ENCODE results near the gene ETFA.
A peak's percentile ranks its signal among the peaks of the same experiment; 100 is the strongest.
"Not testable (repeated sequence)": the region's sequence is repeated elsewhere in the genome, so short reads cannot be mapped to it uniquely, and the experiment has no call there.

Gene ETFA

DNA sequence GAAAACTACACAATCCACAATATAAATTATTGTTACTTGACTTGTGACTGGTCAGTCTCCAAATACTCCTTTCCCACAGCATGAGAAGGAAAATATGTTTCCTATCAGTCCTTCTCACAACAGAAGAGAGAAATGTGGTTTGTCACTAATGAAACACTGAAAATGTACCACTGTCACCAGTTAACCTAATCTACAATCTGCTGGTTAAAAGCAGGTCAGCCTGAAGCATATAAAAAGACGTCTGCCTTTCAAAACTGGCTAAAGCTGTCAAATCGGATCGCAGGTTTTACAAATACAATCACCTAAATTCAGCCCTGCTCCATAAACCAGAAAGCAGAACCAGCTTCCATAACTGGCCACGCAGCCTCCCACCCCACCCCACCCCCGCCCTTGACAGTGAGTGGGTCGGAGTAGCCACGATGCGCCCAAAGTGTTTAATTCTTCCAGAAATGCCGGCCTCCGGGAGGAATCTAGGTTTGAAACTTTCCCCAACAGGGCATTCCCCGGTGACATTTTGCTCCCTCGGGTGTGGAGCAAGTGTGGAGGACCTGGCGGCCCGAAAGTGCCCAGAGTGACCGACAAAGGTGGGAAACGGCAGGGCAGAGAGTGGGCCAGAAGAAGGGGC lies 682 bp downstream of the ETFA start:
- POLR2A ChIA-PET = no interaction called here

DNA sequence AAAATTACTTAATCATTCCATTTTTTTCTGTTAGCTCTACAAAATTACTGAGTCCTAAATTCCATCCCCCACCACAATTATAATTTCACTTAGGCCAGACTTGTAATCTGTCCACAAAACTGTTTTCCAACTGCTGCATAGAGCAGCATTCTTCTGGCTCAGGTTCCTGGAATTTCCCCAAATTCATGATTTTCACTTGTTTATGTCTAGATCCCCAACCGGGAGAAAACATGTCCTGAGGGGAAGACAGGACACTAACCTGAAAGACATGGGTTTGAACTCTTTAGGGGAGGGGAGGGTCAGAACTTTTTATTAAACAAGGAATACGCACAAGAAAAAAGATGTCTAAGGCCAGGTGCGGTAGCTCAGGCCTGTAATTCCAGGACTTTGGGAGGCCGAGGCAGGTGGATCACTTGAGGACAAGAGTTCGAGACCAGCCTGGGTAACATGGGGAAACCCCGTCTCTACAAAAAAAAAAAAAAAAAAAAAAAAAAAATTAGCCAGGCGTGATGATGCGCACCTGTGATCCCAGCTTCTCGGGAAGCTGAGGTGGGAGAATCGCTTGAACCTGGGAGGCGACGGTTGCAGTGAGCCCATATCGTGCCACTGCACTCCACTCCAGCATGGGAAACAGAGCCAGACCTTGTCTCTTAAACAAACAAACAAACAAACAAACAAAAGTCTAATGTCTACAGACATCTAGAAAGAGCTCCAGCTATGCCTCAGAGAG lies 1.5 kb downstream of the ETFA start:
- DNase-seq = no peak
- H3K27me3 ChIP-seq (replicated peaks in 2 of 5; ENCODE audit: control insufficient read depth in 4 of 5, insufficient read depth in 5 of 5, low read length in 4 of 5) = no peaks in the 10 kb centered on the region
- WGBS (ENCODE audit: insufficient coverage) = 100% methylated on average over 4 of the region's 13 CpGs
- H3K27ac ChIP-seq (ENCODE audit: insufficient read depth in 1 of 2, low read depth in 1 of 2, low read length in 2 of 2, poor library complexity in 1 of 2, severe bottlenecking in 2 of 2) = peak overlapping the region in 1 of 2 experiments; percentile 92
- no peaks in the 10 kb centered on the region for H3K36me3 ChIP-seq (ENCODE audit: control insufficient read depth in 4 of 4, insufficient read depth in 4 of 4, low read length in 3 of 4)
- ChIA-PET POLR2A (no interaction called here), CTCF (interaction anchor here (0.6 to 1.6 kb wide), 2 partner anchors 21 to 45 kb away, joined by 3 to 5 read pairs; no protein-coding TSS in a partner anchor)
- H3K4me3 ChIP-seq (ENCODE audit: control insufficient read depth in 1 of 7, extremely low read depth in 1 of 7, insufficient read depth in 4 of 7, low read depth in 2 of 7, low read length in 6 of 7) = peak overlapping the region in 3 of 7 experiments; percentile 91 to 95 (median 94)
- no peaks in the 10 kb centered on the region for H3K9me3 ChIP-seq (ENCODE audit: control extremely low read depth in 1 of 5, control insufficient read depth in 4 of 5, insufficient read depth in 2 of 5, low read depth in 1 of 5, low read length in 4 of 5)
- peaks cover 6 to 20% (median 18%) of the 10 kb centered on the region in 4 experiments for H3K4me1 ChIP-seq (ENCODE audit: control extremely low read depth in 1 of 4, control insufficient read depth in 4 of 4, insufficient read depth in 4 of 4, low read length in 3 of 4)

More for the DNA sequence above, 682 bp downstream of the ETFA start:
- H3K36me3 ChIP-seq (ENCODE audit: control insufficient read depth in 4 of 4, insufficient read depth in 4 of 4, low read length in 3 of 4) = no peaks in the 10 kb centered on the region
- WGBS (ENCODE audit: insufficient coverage) = 0% methylated on average over 14 of the region's 16 CpGs
- H3K4me3 ChIP-seq (ENCODE audit: control insufficient read depth in 1 of 7, extremely low read depth in 1 of 7, insufficient read depth in 4 of 7, low read depth in 2 of 7, low read length in 6 of 7) = peak overlapping the region; percentile 55 to 95 (median 79)
- H3K27me3 ChIP-seq (replicated peaks in 2 of 5; ENCODE audit: control insufficient read depth in 4 of 5, insufficient read depth in 5 of 5, low read length in 4 of 5) = no peaks in the 10 kb centered on the region
- no peaks in the 10 kb centered on the region for H3K9me3 ChIP-seq (ENCODE audit: control extremely low read depth in 1 of 5, control insufficient read depth in 4 of 5, insufficient read depth in 2 of 5, low read depth in 1 of 5, low read length in 4 of 5)
- peak; percentile 27 to 69 (median 59) for DNase-seq
- peak overlapping the region; percentile 66 to 92 for H3K27ac ChIP-seq (ENCODE audit: insufficient read depth in 1 of 2, low read depth in 1 of 2, low read length in 2 of 2, poor library complexity in 1 of 2, severe bottlenecking in 2 of 2)
- CTCF ChIA-PET = interaction anchor here (0.6 to 1.6 kb wide), 3 partner anchors 11 to 46 kb away, joined by 3 to 5 read pairs (median 3); no protein-coding TSS in a partner anchor
- peaks cover 6 to 20% (median 18%) of the 10 kb centered on the region in 4 experiments for H3K4me1 ChIP-seq (ENCODE audit: control extremely low read depth in 1 of 4, control insufficient read depth in 4 of 4, insufficient read depth in 4 of 4, low read length in 3 of 4)

DNA sequence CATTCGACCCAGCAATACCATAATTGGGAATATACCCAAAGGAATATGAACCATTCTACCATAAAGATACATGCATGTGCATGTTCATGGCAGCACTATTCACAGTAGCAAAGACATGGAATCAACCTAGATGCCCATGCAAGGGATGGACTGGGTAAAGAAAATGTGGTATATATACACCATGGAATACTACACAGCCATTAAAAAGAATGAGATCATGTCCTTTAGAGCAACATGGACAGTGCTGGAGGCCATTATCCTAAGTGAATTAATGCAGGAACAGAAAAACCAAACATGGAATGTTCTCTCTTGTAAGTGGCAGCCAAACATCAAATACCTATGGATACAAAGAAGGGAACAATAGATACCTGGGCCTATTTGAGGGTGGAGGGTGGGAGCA lies 7.4 kb downstream of the ETFA start:
- Histone ChIP-seq H3K9me3 (ENCODE audit: control extremely low read depth in 1 of 5, control insufficient read depth in 4 of 5, insufficient read depth in 2 of 5, low read depth in 1 of 5, low read length in 4 of 5) (peaks cover 0 to 1% (median 0%) of the 10 kb centered on the region in 5 experiments), H3K4me1 (ENCODE audit: control extremely low read depth in 1 of 4, control insufficient read depth in 4 of 4, insufficient read depth in 4 of 4, low read length in 3 of 4) (peaks cover 2 to 20% (median 6%) of the 10 kb centered on the region in 4 experiments), H3K27me3 (replicated peaks in 2 of 5; ENCODE audit: control insufficient read depth in 4 of 5, insufficient read depth in 5 of 5, low read length in 4 of 5) (no peaks in the 10 kb centered on the region), H3K27ac (ENCODE audit: insufficient read depth in 1 of 2, low read depth in 1 of 2, low read length in 2 of 2, poor library complexity in 1 of 2, severe bottlenecking in 2 of 2) (no peak overlapping the region), H3K4me3 (ENCODE audit: control insufficient read depth in 1 of 7, extremely low read depth in 1 of 7, insufficient read depth in 4 of 7, low read depth in 2 of 7, low read length in 6 of 7) (no peak overlapping the region), H3K36me3 (ENCODE audit: control insufficient read depth in 4 of 4, insufficient read depth in 4 of 4, low read length in 3 of 4) (no peaks in the 10 kb centered on the region)
- CTCF ChIA-PET = no interaction called here
- DNase-seq = no peak
- POLR2A ChIA-PET = no interaction called here
- no CpG with 5 or more reads among the region's 1 CpG for WGBS (ENCODE audit: insufficient coverage)

DNA sequence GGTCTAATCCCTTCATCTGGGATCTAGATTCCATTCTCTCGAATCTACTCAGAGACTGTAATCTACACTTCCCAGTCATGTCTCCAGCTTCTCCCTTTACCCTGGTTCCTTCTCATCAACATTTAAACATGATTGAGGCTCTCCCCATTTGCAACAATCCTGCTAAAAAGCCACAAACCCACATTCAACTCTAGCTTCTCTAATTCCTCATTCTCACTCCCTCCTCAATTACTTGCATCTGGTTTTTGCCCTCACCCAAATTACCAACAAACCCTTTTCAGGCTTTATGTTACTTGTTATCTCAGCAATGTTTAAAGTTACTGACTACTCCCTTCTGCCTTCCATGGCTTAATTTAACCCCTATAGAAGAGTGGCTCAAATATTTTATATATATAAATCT lies 11.5 kb downstream of the ETFA start:
- Histone ChIP-seq H3K4me1 (ENCODE audit: control extremely low read depth in 1 of 4, control insufficient read depth in 4 of 4, insufficient read depth in 4 of 4, low read length in 3 of 4) (peaks cover 2 to 23% (median 6%) of the 10 kb centered on the region in 4 experiments), H3K27ac (ENCODE audit: insufficient read depth in 1 of 2, low read depth in 1 of 2, low read length in 2 of 2, poor library complexity in 1 of 2, severe bottlenecking in 2 of 2) (no peak overlapping the region), H3K9me3 (ENCODE audit: control extremely low read depth in 1 of 5, control insufficient read depth in 4 of 5, insufficient read depth in 2 of 5, low read depth in 1 of 5, low read length in 4 of 5) (peaks cover 0 to 1% (median 0%) of the 10 kb centered on the region in 5 experiments), H3K4me3 (ENCODE audit: control insufficient read depth in 1 of 7, extremely low read depth in 1 of 7, insufficient read depth in 4 of 7, low read depth in 2 of 7, low read length in 6 of 7) (no peak overlapping the region), H3K36me3 (ENCODE audit: control insufficient read depth in 4 of 4, insufficient read depth in 4 of 4, low read length in 3 of 4) (peaks cover 0 to 4% (median 1%) of the 10 kb centered on the region in 4 experiments), H3K27me3 (replicated peaks in 2 of 5; ENCODE audit: control insufficient read depth in 4 of 5, insufficient read depth in 5 of 5, low read length in 4 of 5) (no peaks in the 10 kb centered on the region)
- ChIA-PET POLR2A (no interaction called here), CTCF (interaction anchor here (0.9 to 1.2 kb wide), 2 partner anchors 12 to 64 kb away, joined by 3 read pairs; partner anchors contain the start of gene ETFA)
- peak in 2 of 3 donors; percentile 58 to 67 for DNase-seq
- WGBS (ENCODE audit: insufficient coverage) = 71% methylated on average over 1 of the region's 1 CpG

DNA sequence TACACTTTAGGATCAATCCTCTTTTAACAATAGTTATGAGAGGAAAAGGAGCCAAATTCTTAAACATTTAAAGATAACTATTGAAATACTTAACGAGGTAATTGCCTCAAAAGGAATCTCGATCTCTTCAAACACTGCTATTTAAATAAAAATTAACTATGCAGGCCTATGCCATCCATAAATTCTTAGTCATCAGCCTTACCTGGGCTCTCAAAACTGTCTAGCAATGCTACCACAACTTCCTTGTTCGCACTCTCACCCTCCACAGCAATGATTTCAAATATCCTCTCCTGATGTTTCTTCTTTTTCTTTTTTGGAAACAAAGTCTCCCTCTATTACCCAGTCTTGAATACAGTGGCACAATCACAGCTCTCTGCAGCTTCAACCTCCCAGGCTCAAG lies 12.3 kb downstream of the ETFA start:
- H3K27me3 ChIP-seq (replicated peaks in 2 of 5; ENCODE audit: control insufficient read depth in 4 of 5, insufficient read depth in 5 of 5, low read length in 4 of 5) = no peaks in the 10 kb centered on the region
- DNase-seq = peak in 2 of 3 donors; percentile 29 to 41
- peaks cover 0 to 4% (median 1%) of the 10 kb centered on the region in 4 experiments for H3K36me3 ChIP-seq (ENCODE audit: control insufficient read depth in 4 of 4, insufficient read depth in 4 of 4, low read length in 3 of 4)
- ChIA-PET CTCF (interaction anchor here (1.2 to 1.9 kb wide), 2 partner anchors 13 to 63 kb away, joined by 3 to 5 read pairs; no protein-coding TSS in a partner anchor), POLR2A (no interaction called here)
- H3K9me3 ChIP-seq (ENCODE audit: control extremely low read depth in 1 of 5, control insufficient read depth in 4 of 5, insufficient read depth in 2 of 5, low read depth in 1 of 5, low read length in 4 of 5) = no peaks in the 10 kb centered on the region
- WGBS (ENCODE audit: insufficient coverage) = 88% methylated on average over 3 of the region's 3 CpGs
- H3K27ac ChIP-seq (ENCODE audit: insufficient read depth in 1 of 2, low read depth in 1 of 2, low read length in 2 of 2, poor library complexity in 1 of 2, severe bottlenecking in 2 of 2) = no peak overlapping the region
- no peak overlapping the region for H3K4me3 ChIP-seq (ENCODE audit: control insufficient read depth in 1 of 7, extremely low read depth in 1 of 7, insufficient read depth in 4 of 7, low read depth in 2 of 7, low read length in 6 of 7)
- peaks cover 2 to 23% (median 6%) of the 10 kb centered on the region in 4 experiments for H3K4me1 ChIP-seq (ENCODE audit: control extremely low read depth in 1 of 4, control insufficient read depth in 4 of 4, insufficient read depth in 4 of 4, low read length in 3 of 4)

DNA sequence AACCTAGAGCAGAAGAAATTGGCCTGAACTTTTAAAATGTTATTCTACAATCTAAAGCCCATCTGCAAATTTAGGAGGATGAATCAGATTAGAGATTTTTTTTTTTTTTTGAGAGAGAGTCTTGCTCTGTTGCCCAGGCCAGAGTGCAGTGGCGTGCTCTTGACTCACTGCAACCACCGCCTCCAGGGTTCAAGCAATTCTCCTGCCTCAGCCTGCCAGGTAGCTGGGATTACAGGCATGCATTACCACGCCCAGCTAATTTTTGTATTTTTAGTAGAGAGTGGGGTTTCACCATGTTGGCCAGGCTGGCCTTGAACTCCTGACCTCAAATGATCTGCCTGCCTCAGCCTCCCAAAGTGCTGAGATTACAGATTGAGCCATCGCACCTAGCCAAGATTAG lies 13.3 kb downstream of the ETFA start:
- WGBS (ENCODE audit: insufficient coverage) = no CpG with 5 or more reads among the region's 4 CpGs

More for the DNA sequence above, 13.3 kb downstream of the ETFA start:
- not testable (repeated sequence) for H3K36me3 ChIP-seq (ENCODE audit: control insufficient read depth in 4 of 4, insufficient read depth in 4 of 4, low read length in 3 of 4); H3K9me3 ChIP-seq (ENCODE audit: control extremely low read depth in 1 of 5, control insufficient read depth in 4 of 5, insufficient read depth in 2 of 5, low read depth in 1 of 5, low read length in 4 of 5); H3K27me3 ChIP-seq (replicated peaks in 2 of 5; ENCODE audit: control insufficient read depth in 4 of 5, insufficient read depth in 5 of 5, low read length in 4 of 5); H3K4me3 ChIP-seq (ENCODE audit: control insufficient read depth in 1 of 7, extremely low read depth in 1 of 7, insufficient read depth in 4 of 7, low read depth in 2 of 7, low read length in 6 of 7); DNase-seq; H3K27ac ChIP-seq (ENCODE audit: insufficient read depth in 1 of 2, low read depth in 1 of 2, low read length in 2 of 2, poor library complexity in 1 of 2, severe bottlenecking in 2 of 2)
- CTCF ChIA-PET = interaction anchor here (1.2 to 1.9 kb wide), 2 partner anchors 9 to 12 kb away, joined by 3 to 5 read pairs; no protein-coding TSS in a partner anchor
- H3K4me1 ChIP-seq (ENCODE audit: control extremely low read depth in 1 of 4, control insufficient read depth in 4 of 4, insufficient read depth in 4 of 4, low read length in 3 of 4) = peaks cover 2 to 26% (median 8%) of the 10 kb centered on the region in 4 experiments
- POLR2A ChIA-PET = interaction anchor here (0.6 kb wide), 2 partner anchors 212 to 629 kb away, joined by 3 read pairs; no protein-coding TSS in a partner anchor

All from common myeloid progenitor, CD34-positive (primary cell).